Endodermal cell (in vitro differentiated cells): ENCODE results near the gene CARNS1. TPM values are rescaled to one million over a fixed set of nuclear protein-coding genes. Genes with fewer than 3 reads are reported as not detected.
A peak's percentile ranks its signal among the peaks of the same experiment; 100 is the strongest.
"Not testable (repeated sequence)": the region's sequence is repeated elsewhere in the genome, so short reads cannot be mapped to it uniquely, and the experiment has no call there.

ENCODE experiments used
- DNase-seq: peaks from one replicate; pipeline ENCODE4 v3.0.0-alpha.2; 2017
- H3K27ac ChIP-seq: 2 replicates; pipeline ENCODE4 v1.5.1; 2013; ENCODE audit warnings: mild to moderate bottlenecking, low read depth, low read length, moderate library complexity
- H3K27me3 ChIP-seq: 2 replicates; pipeline ENCODE4 v1.6.1; 2013; ENCODE audit warnings: mild to moderate bottlenecking, low read length, moderate library complexity; ENCODE audit not compliant: insufficient read depth, control insufficient read depth, poor library complexity, severe bottlenecking
- H3K36me3 ChIP-seq: 2 replicates; pipeline ENCODE4 v1.7.0; 2013; ENCODE audit warnings: mild to moderate bottlenecking, low read length, moderate library complexity; ENCODE audit not compliant: control insufficient read depth, insufficient read depth
- H3K4me1 ChIP-seq: one replicate; pipeline ENCODE4 v1.7.0; 2013; ENCODE audit warnings: low read length; ENCODE audit not compliant: control insufficient read depth, insufficient read depth
- H3K4me3 ChIP-seq: 2 replicates; pipeline ENCODE4 v1.5.1; 2013; ENCODE audit warnings: mild to moderate bottlenecking, low read length, moderate library complexity
- H3K9ac ChIP-seq: 2 replicates; pipeline ENCODE4 v1.6.1; 2013; ENCODE audit warnings: mild to moderate bottlenecking, low read length, moderate library complexity; ENCODE audit not compliant: poor library complexity, severe bottlenecking; ENCODE audit errors: extremely low read depth
- H3K9me3 ChIP-seq: 2 replicates; pipeline ENCODE4 v1.6.1; 2013; ENCODE audit warnings: mild to moderate bottlenecking, low read length, moderate library complexity; ENCODE audit not compliant: control insufficient read depth
- H3K27ac Mint-ChIP-seq: 2 replicates; pipeline ENCODE4 v1.8.0; 2020; ENCODE audit warnings: mixed read lengths
- H3K27me3 Mint-ChIP-seq: 2 replicates; pipeline ENCODE4 v1.8.0; 2021; ENCODE audit warnings: mild to moderate bottlenecking, mixed read lengths; ENCODE audit not compliant: insufficient read depth
- H3K36me3 Mint-ChIP-seq: 2 replicates; pipeline ENCODE4 v1.8.0; 2020; ENCODE audit warnings: low read depth, mixed read lengths
- H3K4me1 Mint-ChIP-seq: 2 replicates; pipeline ENCODE4 v1.8.0; 2020; ENCODE audit warnings: mixed read lengths
- H3K4me3 Mint-ChIP-seq: 2 replicates; pipeline ENCODE4 v1.8.0; 2020; ENCODE audit warnings: mild to moderate bottlenecking, moderate library complexity, mixed read lengths
- H3K9me3 Mint-ChIP-seq: 2 replicates; pipeline ENCODE4 v1.8.0; 2020; ENCODE audit warnings: mild to moderate bottlenecking, mixed read lengths
- WGBS, 2 experiments: methylation state at CpG; one replicate each; pipeline versions ENCODE4 v1.1.5 to v1.1.7; 2013; ENCODE audit warnings: missing lambda C conversion rate in 2 of 2, mixed read lengths in 1 of 2; ENCODE audit not compliant: insufficient coverage in 1 of 2, insufficient read length in 1 of 2; 5-methylcytosine and 5-hydroxymethylcytosine counted together
- total RNA-seq, 2 donors: library from RNA; stranded (reverse); fragmentation: NEBNext Ultra II Directional in 1 of 2; extraction: Animal tissue kit (Norgen Biotek cat#: 25700) in 1 of 2; gene quantifications; 2 replicates in 1 of 2; 3 replicates in 1 of 2; pipeline ENCODE4 v1.2.1, GENCODE V29; 2021
- TF ChIP-seq, protein P1 (sequence below): fragments of 200-600 bp; sonication (generic); conservative IDR thresholded peaks from 2 replicates; pipeline ENCODE4 v1.5.0; 2021; ENCODE audit warnings: antibody characterized with exemption, mild to moderate bottlenecking

The CARNS1 gene
- total RNA-seq, 2 donors from 2014 or later: 1.6 to 2.2 TPM

DNA sequence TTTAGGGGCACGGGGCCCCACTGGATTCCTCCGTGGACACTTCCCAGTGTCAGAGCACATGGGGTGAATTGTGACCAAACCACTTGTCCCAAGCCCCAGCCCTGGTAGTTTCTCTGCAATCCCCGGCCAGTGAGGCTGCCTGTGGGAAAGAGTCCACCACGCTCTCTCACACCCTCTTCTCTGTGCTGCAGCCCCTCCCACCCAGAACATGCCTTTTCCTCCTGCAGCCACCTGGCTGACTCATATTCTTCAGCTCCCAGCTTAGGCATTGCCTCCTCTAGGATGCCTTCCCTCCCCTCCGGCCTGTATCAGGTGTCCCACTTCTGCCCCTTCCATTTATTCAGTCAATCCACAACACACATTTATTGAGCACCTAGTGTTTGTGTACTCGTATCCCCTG is 7.4 kb downstream of the CARNS1 start:
- Mint-ChIP-seq H3K27ac (peak overlapping the region; percentile 45), H3K27me3 (peaks cover 5% of the 10 kb centered on the region)
- peak; percentile 78 for DNase-seq

DNA sequence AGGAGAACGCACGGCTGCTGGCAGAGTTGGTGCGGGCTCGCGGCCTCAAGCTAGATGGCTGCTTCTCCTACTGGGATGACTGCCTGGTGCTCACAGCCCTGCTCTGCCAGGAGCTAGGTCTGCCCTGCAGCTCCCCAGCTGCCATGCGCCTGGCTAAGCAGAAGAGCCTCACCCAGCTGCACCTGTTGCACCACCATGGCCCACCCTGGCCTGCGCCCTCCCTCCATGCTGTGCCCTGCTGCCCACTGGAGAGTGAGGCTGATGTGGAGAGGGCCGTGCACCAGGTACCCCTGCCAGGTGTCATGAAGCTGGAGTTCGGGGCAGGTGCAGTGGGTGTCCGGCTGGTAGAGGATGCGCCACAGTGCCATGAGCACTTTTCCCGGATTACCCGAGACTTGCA is 8.0 kb downstream of the CARNS1 start:
- Histone ChIP-seq H3K27me3 (peaks cover 5% of the 10 kb centered on the region), H3K27ac (no peak overlapping the region), H3K4me1 (peaks cover 3% of the 10 kb centered on the region), H3K9me3 (no peaks in the 10 kb centered on the region), H3K36me3 (no peaks in the 10 kb centered on the region), H3K4me3 (no peak overlapping the region), H3K9ac (no peak overlapping the region)
- Mint-ChIP-seq H3K27me3 (peaks cover 3% of the 10 kb centered on the region), H3K9me3 (no peaks in the 10 kb centered on the region), H3K4me3 (no peak overlapping the region), H3K4me1 (peaks cover 3% of the 10 kb centered on the region), H3K27ac (no peak overlapping the region), H3K36me3 (no peaks in the 10 kb centered on the region)
- TF ChIP-seq, protein P1, sequence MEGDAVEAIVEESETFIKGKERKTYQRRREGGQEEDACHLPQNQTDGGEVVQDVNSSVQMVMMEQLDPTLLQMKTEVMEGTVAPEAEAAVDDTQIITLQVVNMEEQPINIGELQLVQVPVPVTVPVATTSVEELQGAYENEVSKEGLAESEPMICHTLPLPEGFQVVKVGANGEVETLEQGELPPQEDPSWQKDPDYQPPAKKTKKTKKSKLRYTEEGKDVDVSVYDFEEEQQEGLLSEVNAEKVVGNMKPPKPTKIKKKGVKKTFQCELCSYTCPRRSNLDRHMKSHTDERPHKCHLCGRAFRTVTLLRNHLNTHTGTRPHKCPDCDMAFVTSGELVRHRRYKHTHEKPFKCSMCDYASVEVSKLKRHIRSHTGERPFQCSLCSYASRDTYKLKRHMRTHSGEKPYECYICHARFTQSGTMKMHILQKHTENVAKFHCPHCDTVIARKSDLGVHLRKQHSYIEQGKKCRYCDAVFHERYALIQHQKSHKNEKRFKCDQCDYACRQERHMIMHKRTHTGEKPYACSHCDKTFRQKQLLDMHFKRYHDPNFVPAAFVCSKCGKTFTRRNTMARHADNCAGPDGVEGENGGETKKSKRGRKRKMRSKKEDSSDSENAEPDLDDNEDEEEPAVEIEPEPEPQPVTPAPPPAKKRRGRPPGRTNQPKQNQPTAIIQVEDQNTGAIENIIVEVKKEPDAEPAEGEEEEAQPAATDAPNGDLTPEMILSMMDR: no peak
- DNase-seq: no peak
- WGBS, 2 experiments: 92 to 96% methylated on average over 11 to 13 of the region's 13 CpGs

More for the DNA sequence above, 7.4 kb downstream of the CARNS1 start:
- no peak overlapping the region for H3K27ac ChIP-seq
- WGBS, 2 experiments: 78 to 83% methylated on average over 4 to 6 of the region's 6 CpGs
- no peak overlapping the region for H3K4me3 ChIP-seq
- peaks cover 3% of the 10 kb centered on the region for H3K4me1 Mint-ChIP-seq
- H3K36me3 Mint-ChIP-seq: no peaks in the 10 kb centered on the region
- peaks cover 1% of the 10 kb centered on the region for H3K4me1 ChIP-seq
- no peaks in the 10 kb centered on the region for H3K9me3 Mint-ChIP-seq
- H3K4me3 Mint-ChIP-seq: no peak overlapping the region
- no peaks in the 10 kb centered on the region for H3K36me3 ChIP-seq
- H3K9me3 ChIP-seq: no peaks in the 10 kb centered on the region
- TF ChIP-seq, protein P1: no peak
- peaks cover 5% of the 10 kb centered on the region for H3K27me3 ChIP-seq
- no peak overlapping the region for H3K9ac ChIP-seq

DNA sequence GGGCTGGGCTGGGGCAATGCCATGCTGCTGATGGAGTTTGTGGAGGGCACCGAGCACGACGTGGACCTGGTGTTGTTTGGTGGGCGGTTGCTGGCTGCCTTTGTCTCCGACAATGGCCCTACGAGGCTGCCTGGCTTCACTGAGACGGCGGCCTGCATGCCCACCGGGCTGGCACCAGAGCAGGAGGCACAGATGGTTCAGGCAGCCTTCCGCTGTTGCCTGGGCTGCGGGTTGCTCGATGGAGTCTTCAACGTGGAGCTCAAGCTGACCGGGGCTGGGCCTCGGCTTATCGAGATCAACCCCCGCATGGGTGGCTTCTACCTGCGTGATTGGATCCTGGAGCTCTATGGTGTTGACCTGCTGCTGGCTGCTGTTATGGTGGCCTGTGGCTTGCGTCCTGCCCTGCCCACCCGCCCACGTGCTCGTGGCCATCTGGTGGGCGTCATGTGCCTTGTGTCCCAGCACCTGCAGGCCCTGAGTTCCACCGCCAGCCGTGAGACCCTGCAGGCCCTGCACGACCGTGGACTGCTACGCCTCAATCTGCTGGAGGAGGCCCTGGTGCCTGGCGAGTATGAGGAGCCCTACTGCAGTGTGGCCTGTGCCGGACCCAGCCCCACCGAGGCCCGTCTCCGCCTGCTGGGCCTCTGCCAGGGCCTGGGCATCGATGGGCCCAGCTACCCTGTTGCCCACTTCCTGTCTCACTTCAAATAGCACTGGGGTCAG is 8.6 kb downstream of the CARNS1 start:
- Mint-ChIP-seq H3K4me1 (peaks cover 3% of the 10 kb centered on the region), H3K36me3 (no peaks in the 10 kb centered on the region), H3K9me3 (no peaks in the 10 kb centered on the region), H3K27ac (no peak overlapping the region), H3K27me3 (peaks cover 3% of the 10 kb centered on the region), H3K4me3 (no peak overlapping the region)
- Histone ChIP-seq H3K4me1 (peaks cover 3% of the 10 kb centered on the region), H3K27ac (no peak overlapping the region), H3K9me3 (no peaks in the 10 kb centered on the region), H3K36me3 (no peaks in the 10 kb centered on the region), H3K4me3 (no peak overlapping the region), H3K27me3 (peaks cover 5% of the 10 kb centered on the region), H3K9ac (no peak overlapping the region)
- 93 to 94% methylated on average over 26 to 34 of the region's 34 CpGs for WGBS, 2 experiments
- no peak for DNase-seq
- TF ChIP-seq, protein P1: no peak

DNA sequence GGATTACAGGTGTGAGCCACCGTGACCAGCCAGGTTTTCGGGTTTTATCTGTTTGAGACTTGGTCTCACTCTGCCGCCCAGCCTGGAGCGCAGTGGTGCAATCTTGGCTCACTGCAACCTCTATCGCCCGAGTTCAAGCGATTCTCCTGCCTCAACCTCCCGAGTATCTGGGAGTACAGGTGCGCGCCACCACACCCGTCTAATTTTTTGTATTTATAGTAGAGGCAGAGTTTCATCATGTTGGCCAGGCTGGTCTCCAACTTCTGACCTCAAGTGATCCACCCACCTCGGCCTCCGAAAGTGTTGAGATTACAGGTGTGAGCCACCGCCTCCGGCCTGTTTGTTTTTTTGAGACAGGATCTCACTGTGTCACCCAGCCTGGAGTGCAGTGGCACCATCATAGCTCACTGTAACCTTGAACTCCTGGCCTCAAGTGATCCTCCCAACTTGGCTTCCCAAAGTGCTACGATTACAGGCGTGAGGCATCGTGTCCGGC is 11.9 kb downstream of the CARNS1 start:
- not testable (repeated sequence) for H3K4me1 ChIP-seq, H3K27ac ChIP-seq, H3K27me3 Mint-ChIP-seq, DNase-seq, H3K9me3 ChIP-seq, H3K4me1 Mint-ChIP-seq, H3K27me3 ChIP-seq, H3K9me3 Mint-ChIP-seq, H3K9ac ChIP-seq
- Mint-ChIP-seq H3K27ac (peak overlapping the region; percentile 72), H3K36me3 (peaks cover 12% of the 10 kb centered on the region), H3K4me3 (peak overlapping the region; percentile 83)
- 92 to 95% methylated on average over 17 to 19 of the region's 19 CpGs for WGBS, 2 experiments
- Histone ChIP-seq H3K36me3 (peaks cover 21% of the 10 kb centered on the region), H3K4me3 (peak overlapping the region; percentile 99)
